ENCODE results near the gene CISH.
A peak's percentile ranks its signal among the peaks of the same experiment; 100 is the strongest.

Gene CISH

GRCh38 chr3:50612234-50612882 is 784 bp upstream of the CISH start:
- no peak for DNase-seq

GRCh38 chr3:50610992-50611463 is 546 bp downstream of the CISH start:
- no peak for DNase-seq

- no peak for DNase-seq
Observed at GRCh38 chr3:50610181-50610971, 1.2 kb downstream of the CISH start.

DNA sequence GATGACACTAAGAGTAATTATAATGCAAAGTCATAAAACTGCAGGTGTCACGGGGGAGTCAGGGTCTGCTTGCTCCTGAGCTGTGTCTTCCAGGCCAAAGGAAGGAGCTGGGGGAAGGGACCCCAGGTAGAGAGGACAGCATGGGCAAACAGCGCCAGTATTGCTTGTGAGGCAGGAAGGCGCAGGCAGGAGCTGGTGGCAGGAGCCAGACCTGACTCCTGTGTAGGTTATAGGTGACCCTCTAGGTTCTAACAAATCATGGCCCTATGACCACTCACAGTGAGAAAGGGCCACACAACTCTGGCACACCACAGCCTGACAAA is 1.9 kb downstream of the CISH start:
- no peak for DNase-seq

GRCh38 chr3:50609071-50609762 is 2.4 kb downstream of the CISH start:
- DNase-seq: no peak

GRCh38 chr3:50608278-50608677 is 3.3 kb downstream of the CISH start:
- DNase-seq: no peak

DNA sequence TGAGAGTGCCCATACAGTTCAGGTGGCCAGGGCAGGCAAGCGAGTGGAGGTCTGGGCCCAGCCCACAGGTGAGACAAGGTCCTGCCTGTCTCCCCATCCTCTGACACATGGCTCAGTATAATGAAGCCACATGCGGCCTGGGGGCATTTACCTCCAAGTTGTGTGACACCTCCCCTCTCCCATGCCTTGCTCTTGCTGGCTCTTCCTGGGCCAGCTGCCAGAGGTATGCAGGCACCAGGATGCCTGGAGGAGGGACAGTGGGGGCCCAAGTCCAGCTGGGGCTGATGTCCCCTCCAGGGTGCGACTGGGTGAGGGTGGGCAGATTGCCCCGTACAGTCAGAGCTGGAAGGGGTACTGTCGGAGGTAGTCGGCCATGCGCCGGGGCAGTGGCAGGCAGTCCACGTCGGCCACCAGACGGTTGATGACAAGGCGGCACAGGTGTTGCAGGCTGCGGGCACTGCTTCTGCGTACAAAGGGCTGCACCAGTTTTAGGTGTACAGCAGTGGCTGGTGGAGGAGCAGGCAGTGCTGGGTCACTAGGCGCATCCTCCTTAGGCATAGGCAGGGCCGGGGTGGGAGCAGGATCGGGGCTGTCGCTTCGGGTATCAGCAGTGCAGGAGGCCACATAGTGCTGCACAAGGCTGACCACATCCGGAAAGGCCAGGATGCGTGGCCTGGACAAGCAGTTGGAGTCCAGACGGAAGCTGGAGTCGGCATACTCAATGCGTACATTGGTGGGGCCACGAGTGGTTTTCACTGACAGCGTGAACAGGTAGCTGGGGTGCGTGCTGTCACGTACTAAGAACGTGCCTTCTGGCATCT is 4.1 kb downstream of the CISH start:
- DNase-seq: no peak

- DNase-seq: no peak
Observed at GRCh38 chr3:50606596-50606995, 5.0 kb downstream of the CISH start.

DNA sequence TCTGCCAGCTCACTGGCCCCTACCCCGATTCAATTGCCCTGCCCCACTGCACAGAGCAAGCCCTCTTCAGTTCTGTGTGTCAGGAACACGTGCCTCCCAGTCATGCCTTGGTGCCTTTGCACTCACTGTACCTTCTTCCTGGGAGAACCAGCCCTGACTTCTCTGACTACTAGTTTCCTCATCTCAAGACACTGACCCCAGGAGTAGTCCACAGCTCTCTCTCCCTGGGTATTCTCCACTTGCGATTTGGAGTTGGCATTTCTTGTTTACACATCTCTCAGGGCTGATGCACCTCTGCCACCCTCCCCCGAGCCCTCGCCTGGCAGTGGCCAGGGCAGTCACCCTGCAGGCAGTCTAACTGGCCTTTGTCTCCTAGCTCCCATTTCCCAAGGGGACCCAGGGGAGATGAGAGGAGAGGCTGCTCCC is 5.7 kb downstream of the CISH start:
- no peak for DNase-seq

- DNase-seq: no peak
Observed at GRCh38 chr3:50604628-50605588, 6.7 kb downstream of the CISH start.

GRCh38 chr3:50604110-50604621 is 7.4 kb downstream of the CISH start:
- DNase-seq: no peak

- DNase-seq: no peak
Observed at GRCh38 chr3:50603261-50604109, 8.1 kb downstream of the CISH start.

GRCh38 chr3:50602595-50603191 is 8.9 kb downstream of the CISH start:
- DNase-seq: no peak

DNA sequence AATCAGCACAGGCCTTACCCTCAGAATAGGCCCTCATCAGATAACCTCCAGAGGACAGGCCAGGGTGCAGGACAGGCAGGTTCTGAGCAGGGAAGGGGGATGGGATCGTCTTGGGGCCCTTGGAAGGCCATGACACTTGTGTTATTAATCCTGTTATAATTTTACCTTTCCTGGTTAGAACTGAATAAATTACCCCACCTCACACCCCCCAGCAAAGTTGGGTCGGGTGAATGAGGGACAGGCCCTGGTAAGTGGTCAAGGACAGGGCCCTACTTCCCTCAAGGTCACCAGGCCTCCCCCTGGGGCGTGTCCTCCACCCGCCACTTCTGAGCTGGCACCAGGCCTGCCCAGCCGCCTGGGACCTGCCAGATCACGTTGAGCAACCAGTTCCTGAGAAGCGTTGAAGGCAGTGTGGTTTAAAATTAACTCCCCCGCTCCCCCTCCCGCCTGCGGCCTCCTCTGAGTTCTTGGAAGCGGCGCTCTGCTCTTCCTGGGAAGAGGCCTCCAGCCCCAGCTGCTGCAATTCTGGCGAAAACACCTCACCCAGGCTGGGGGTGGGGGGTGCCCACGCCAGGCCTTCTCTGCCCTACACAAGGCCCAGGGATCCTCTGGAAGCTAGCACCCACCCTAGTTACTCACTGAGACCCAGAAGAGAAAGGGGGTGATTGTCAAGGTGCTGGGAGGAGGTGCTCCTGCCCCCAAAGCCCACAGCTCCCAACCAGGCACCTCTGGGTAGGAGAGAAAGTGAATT is 10.6 kb downstream of the CISH start:
- DNase-seq: peak; percentile 57 to 77

- DNase-seq: no peak
Observed at GRCh38 chr3:50600141-50600753, 11.3 kb downstream of the CISH start.

GRCh38 chr3:50599716-50600118 is 11.9 kb downstream of the CISH start:
- DNase-seq: no peak

DNA sequence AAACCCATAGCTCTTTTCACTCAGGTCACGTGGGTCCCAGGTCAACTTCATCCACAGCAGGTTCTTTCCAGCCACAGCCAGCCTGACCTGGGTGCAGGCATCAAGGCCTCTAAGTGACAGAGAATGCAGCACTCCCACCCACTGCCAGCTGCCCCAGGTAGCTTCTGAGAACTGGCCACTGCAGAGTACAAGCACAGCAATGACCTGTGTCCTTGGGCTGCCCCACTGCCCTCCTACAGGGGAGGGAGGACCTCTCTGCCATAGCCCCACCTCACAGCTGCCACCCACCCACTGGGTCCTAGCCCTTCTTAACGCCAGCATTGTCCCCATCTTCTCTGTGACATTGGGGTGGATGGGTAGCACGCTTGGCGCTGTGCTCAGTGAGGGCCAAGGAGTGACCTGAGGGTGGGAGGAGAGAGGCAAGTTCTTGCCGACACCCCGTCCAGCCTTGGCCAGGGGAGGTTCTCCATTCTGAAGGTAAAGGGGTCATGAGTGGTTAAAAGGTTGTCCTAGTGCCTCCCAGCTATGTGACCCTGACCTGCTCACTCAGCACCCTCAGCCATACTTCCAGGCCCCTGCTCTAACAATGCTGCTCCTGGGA is 12.4 kb downstream of the CISH start:
- no peak for DNase-seq

- no peak for DNase-seq
Observed at GRCh38 chr3:50594253-50594785, 17.3 kb downstream of the CISH start.
